ENCODE data around the gene CD226.

DNA sequence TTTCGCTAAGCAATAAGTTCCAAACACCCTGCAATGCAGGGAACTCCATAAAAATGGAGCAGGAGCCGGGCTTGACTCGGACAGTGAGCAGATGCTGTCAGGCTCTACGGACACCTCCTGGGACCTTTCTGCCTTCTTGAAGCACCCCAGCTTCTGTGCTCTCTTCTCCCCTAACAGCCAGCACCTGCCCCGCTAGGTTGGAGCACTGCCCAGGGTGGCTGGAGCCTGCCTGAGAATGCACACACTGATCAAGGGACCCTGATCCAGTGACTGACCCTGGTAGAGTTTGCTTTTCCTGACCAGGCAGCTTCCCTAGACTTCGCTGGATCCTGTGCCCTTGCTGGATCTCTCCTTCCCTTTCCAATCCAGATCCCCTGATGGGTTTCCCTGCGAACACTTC, 40.9 kb downstream of the CD226 start:
- no peak for TF ChIP-seq CTCF (IDR thresholded peaks at IDR 0.05; ENCODE audit: borderline replicate concordance, extremely low read depth, low read length, poor library complexity, severe bottlenecking)
- no peak for TF ChIP-seq EZH2 (IDR thresholded peaks at IDR 0.05; ENCODE audit: borderline replicate concordance, low read depth, low read length, severe bottlenecking)
